T47D (cell line): ENCODE results near the gene ZBTB16.
A peak's percentile ranks its signal among the peaks of the same experiment; 100 is the strongest.

ENCODE experiments used
- DNase-seq, 2 experiments: peaks; one replicate each; pipeline versions ENCODE4 v3.0.0 to v3.0.0-alpha.2; 2011 to 2012; ENCODE audit warnings: low read depth in 1 of 2, low spot score in 1 of 2
- JUND ChIP-seq: IDR thresholded peaks from 2 replicates; pipeline ENCODE4 v1.6.1; 2012; ENCODE audit warnings: low read depth
- in situ Hi-C: cut with HindIII; loops from 2 replicates; pipeline ENCODE4 v1.10.0; 2016; ENCODE audit warnings: low sequenced_read_pairs, low pct_unique_long_range_greater_than_20kb

The ZBTB16 gene

GRCh38 chr11:114138411-114138810 lies 78.9 kb downstream of the ZBTB16 start:
- in situ Hi-C loops, result no loop called here
- DNase-seq, result no peak
- TF ChIP-seq JUND, result no peak

DNA sequence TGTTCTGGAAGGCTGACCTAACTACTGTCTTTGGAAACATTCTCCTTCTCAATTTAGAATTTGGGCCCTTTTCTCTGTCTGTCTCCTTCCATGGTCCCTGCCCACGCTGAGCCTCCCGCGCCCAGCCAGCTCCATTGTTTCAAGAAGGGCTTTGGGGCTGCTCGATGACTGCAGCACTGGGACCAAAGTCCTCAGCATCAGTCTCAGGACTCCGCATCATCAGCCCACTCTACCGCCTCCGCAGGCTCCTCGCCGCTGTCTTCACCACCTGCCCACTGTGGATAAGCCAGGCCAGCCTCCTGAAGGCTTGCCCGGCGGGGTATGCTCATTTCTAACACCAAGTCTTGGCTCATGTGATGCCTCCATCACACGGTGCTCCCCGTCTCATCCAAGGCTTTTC lies 81.3 kb downstream of the ZBTB16 start:
- TF ChIP-seq JUND, result no peak
- DNase-seq, result no peak
- in situ Hi-C loops, result no loop called here

DNA sequence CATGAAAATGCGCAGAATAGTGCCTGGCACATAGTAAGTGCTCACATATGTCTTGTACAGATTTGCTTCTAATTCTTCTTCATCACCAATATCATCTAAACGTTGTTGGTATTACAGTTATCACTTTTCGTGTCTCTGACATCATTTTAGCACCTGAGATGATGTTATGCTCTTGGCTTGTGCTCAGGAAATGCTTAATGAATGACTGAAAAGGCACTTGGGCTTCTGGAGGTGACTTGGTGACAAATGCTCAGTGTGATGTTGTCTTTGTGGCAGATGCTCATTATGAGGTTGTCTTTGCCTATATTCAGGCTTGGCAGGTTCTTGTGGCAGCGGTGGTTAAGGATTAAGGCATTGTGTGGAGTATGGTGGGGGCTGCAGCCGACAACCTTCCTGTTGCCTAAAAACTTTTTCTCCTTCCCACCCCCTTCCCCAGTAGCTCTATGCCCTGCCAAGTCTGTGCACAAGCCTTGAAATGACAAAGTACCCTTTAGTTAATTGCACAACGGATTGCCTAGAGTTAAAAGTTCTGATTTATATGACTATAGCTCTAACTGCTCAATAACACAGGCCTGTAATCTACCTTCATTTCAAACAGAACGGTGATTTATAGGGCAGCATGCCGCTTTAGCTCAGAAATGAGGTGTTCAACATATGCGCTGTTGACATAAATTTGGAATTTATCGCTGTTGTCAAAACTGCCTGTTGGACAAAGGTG lies 82.5 kb downstream of the ZBTB16 start:
- DNase-seq, result no peak
- in situ Hi-C loops, result no loop called here
- TF ChIP-seq JUND, result no peak

DNA sequence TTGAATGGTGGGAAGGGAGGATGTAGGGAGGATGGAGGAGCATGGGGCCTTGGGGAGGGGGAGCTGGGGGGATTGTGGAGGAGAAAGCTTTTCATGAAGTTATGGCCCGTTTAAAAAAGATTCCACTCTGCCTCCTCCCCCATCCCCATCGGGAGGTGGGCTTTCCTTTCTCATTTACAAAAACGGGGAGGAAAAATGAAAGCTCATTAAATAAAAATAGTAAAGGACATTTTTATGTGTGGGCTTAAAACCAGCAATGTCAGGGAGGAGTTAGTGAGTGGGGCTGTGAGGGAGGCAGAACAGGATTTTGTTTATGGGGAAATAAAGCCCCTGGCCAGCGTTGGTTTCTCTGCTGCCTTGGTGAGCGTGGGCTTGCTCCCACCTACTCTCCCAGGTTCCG lies 83.2 kb downstream of the ZBTB16 start:
- DNase-seq, result no peak
- in situ Hi-C loops, result no loop called here
- TF ChIP-seq JUND, result no peak

DNA sequence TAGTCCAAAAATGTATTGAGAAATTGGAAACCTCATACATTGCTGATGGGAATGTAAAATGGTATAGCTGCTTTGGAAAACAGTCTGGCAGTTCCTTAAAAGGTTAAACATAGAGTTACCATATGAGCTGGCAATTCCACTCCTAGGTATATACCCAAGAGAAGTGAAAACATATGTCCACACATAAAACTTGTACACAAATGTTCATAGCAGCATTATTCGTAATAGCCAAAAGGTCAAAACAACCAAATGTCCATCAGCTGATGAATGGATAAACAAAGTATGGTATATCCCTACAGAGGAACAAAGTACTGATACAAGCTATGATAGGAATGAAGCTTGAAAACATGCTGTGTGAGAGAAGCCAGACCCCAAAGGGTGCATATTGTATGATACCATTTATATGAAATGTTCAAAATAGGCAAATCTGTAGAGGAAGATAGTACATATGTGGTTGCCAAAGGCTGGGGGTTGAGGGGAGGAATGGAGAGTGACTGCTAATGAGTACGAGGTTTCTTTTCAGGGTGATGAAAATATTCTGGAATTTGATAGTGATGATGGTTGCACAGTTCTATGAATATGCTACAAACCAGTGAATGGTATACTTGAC lies 85.8 kb downstream of the ZBTB16 start:
- no peak for TF ChIP-seq JUND
- in situ Hi-C loops, result no loop called here
- no peak for DNase-seq

DNA sequence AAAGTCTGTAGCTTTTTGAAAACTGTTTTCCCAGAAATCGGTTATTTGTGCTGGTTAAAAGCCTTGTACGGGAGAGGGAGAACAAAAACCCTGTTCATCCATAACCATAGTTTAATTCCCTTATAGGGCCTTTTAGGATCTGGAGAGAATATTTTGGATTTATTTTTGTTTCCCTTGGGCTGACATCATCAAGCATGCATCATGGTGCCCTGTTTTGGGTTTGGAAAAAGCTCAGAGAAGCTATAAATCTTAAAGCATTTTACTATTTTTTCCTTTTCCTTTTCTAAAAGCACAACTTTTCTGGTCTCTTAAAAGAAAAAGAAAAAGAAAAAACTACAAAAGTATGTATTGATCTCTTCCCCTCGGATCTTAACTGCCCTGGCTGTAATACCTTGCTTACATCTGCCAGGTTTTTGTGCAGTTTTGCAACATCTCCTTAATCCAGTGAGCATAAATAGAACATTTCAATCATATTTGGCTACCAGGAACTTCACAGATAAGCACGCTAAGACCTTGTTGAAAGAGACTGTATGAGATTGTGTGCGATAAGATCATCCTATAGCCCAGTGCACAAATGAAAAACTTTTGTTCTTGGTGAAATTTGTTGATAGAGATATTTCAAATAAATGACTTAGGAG lies 88.0 kb downstream of the ZBTB16 start:
- no peak for TF ChIP-seq JUND
- in situ Hi-C loops, result no loop called here
- DNase-seq, result no peak

GRCh38 chr11:114148013-114148382 lies 88.5 kb downstream of the ZBTB16 start:
- no peak for TF ChIP-seq JUND
- in situ Hi-C loops, result no loop called here
- DNase-seq, result peak in 1 of 2 experiments; percentile 37

DNA sequence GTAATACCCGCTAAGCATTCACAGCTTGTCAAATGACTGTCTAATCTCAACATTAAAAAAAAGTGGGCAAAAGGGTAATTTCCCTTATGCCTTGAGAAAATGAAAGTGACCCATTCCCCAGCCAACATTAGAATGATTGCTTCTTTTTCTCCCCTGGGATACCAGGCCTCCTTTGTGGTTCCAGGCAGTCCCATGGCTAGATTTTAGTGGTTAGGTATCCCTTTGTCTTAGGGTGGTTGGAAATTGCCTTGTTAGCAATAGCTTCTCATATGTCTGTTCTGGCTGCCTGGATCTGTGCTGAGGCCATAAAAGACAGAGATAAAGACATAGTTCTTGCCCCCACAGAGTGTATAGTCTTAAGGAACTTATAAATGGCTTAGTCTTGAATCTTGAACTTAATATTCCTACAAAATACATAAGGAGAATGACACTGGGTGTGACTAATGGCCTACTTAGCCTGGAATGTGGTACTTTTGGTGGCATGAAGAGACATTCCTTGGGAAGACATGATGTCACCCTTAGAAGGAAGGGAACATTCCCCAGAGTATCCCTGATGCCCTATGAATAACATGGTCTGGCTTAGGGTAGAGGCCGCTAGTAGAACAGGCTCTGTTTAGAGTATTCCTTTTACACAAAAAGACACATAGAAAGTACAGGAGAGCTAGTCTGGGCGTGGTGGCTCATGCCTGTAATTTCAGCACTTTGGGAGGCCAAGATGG lies 90.3 kb downstream of the ZBTB16 start:
- no peak for TF ChIP-seq JUND
- in situ Hi-C loops, result no loop called here
- no peak for DNase-seq

- in situ Hi-C loops, result no loop called here
- DNase-seq, result no peak
- TF ChIP-seq JUND, result no peak
Observed at GRCh38 chr11:114150671-114151070, 91.2 kb downstream of the ZBTB16 start.

DNA sequence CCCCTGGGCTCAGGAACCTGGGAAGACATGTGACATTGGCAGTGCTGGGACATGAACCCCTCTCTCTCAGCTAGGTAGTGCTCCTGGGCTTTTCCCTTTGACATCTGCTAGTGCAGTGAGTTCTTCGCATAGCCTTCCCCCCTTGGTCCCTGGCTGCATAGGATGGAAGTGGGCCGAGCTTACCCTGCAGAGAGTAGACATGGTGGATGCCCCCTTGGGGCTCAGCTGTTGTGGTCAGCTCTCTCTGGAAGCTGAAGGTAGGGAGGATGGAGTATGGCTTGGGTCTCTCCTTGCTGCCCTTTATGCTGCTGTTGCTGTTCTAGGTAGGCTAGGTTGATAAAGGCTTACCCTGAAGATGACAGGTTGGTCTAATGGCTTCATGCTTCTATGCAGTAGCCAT lies 92.1 kb downstream of the ZBTB16 start:
- in situ Hi-C loops, result no loop called here
- no peak for DNase-seq
- TF ChIP-seq JUND, result no peak

GRCh38 chr11:114152162-114152561 lies 92.7 kb downstream of the ZBTB16 start:
- no peak for DNase-seq
- no peak for TF ChIP-seq JUND
- in situ Hi-C loops, result no loop called here

DNA sequence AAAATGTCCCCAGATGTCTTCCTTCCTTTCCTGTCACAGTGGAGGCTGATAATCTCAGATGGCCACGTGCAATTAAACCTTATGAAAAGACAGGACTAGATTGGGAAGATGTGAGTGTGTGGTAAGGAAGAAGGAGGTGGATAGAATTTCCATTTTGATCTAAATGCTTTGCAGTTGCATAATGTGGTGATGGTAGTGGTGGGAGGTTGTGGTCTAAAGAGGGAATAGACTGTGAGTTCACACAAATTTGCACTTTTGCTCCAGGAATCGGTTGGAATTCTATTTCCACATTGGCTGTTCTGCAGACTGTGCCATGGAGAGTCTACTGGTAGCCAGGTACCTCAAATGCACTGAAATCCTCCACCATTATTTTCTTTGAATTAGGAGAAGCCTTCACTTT lies 93.3 kb downstream of the ZBTB16 start:
- DNase-seq, result no peak
- in situ Hi-C loops, result no loop called here
- TF ChIP-seq JUND, result no peak

GRCh38 chr11:114153224-114153623 lies 93.7 kb downstream of the ZBTB16 start:
- DNase-seq, result no peak
- in situ Hi-C loops, result no loop called here
- TF ChIP-seq JUND, result no peak
